ENCODE results near the gene OR2G3.

OR2G3 gene

GRCh38 chr1:247605286-247605685, at the start of gene OR2G3:
OR2G3 (plus strand) TSS chr1:247605586; CDS start chr1:247605586, 0 bp downstream.
- H3K4me1 Mint-ChIP-seq = no peaks in the 10 kb centered on the region
- peaks cover 4% of the 10 kb centered on the region for H3K27me3 Mint-ChIP-seq (ENCODE audit: low read depth, poor library complexity)

GRCh38 chr1:247557926-247558674, 47.3 kb upstream of the OR2G3 start:
- no peak for DNase-seq

More at GRCh38 chr1:247605286-247605685, at the start of gene OR2G3:
- Mint-ChIP-seq H3K36me3 (ENCODE audit: low read depth) (no peaks in the 10 kb centered on the region), H3K4me3 (no peak within 1 kb of the TSS), H3K9me3 (peaks cover 4% of the 10 kb centered on the region), H3K27ac (no peak within 1 kb of the TSS)
- TF ChIP-seq CTCF (IDR thresholded peaks at IDR 0.05) = no peak
- DNase-seq = no peak

GRCh38 chr1:247561711-247562110, 43.7 kb upstream of the OR2G3 start:
- H3K9me3 Mint-ChIP-seq = no peaks in the 10 kb centered on the region
- H3K36me3 Mint-ChIP-seq (ENCODE audit: low read depth) = no peaks in the 10 kb centered on the region
- TF ChIP-seq CTCF (IDR thresholded peaks at IDR 0.05) = no peak
- no peak overlapping the region for H3K4me3 Mint-ChIP-seq
- peaks cover 10% of the 10 kb centered on the region for H3K4me1 Mint-ChIP-seq
- no peak for DNase-seq
- H3K27me3 Mint-ChIP-seq (ENCODE audit: low read depth, poor library complexity) = no peaks in the 10 kb centered on the region
- no peak overlapping the region for H3K27ac Mint-ChIP-seq

More at GRCh38 chr1:247557926-247558674, 47.3 kb upstream of the OR2G3 start:
- H3K36me3 Mint-ChIP-seq (ENCODE audit: low read depth) = no peaks in the 10 kb centered on the region
- H3K9me3 Mint-ChIP-seq = no peaks in the 10 kb centered on the region
- H3K4me1 Mint-ChIP-seq = peaks cover 10% of the 10 kb centered on the region
- no peak overlapping the region for H3K4me3 Mint-ChIP-seq
- H3K27ac Mint-ChIP-seq = no peak overlapping the region
- TF ChIP-seq CTCF (IDR thresholded peaks at IDR 0.05) = no peak
- H3K27me3 Mint-ChIP-seq (ENCODE audit: low read depth, poor library complexity) = no peaks in the 10 kb centered on the region

- Mint-ChIP-seq H3K4me3 (no peak overlapping the region), H3K4me1 (peaks cover 6% of the 10 kb centered on the region), H3K27me3 (ENCODE audit: low read depth, poor library complexity) (no peaks in the 10 kb centered on the region), H3K36me3 (ENCODE audit: low read depth) (no peaks in the 10 kb centered on the region), H3K27ac (no peak overlapping the region), H3K9me3 (no peaks in the 10 kb centered on the region)
- DNase-seq = no peak
- no peak for TF ChIP-seq CTCF (IDR thresholded peaks at IDR 0.05)
Observed at GRCh38 chr1:247562198-247562597, 43.2 kb upstream of the OR2G3 start.

GRCh38 chr1:247574236-247574635, 31.1 kb upstream of the OR2G3 start:
- peaks cover 15% of the 10 kb centered on the region for H3K9me3 Mint-ChIP-seq
- no peaks in the 10 kb centered on the region for H3K27me3 Mint-ChIP-seq (ENCODE audit: low read depth, poor library complexity)
- H3K36me3 Mint-ChIP-seq (ENCODE audit: low read depth) = no peaks in the 10 kb centered on the region
- no peak overlapping the region for H3K27ac Mint-ChIP-seq
- no peak overlapping the region for H3K4me3 Mint-ChIP-seq
- TF ChIP-seq CTCF (IDR thresholded peaks at IDR 0.05) = no peak
- no peaks in the 10 kb centered on the region for H3K4me1 Mint-ChIP-seq
- DNase-seq = no peak

- no peaks in the 10 kb centered on the region for H3K27me3 Mint-ChIP-seq (ENCODE audit: low read depth, poor library complexity)
- no peak overlapping the region for H3K4me3 Mint-ChIP-seq
- no peaks in the 10 kb centered on the region for H3K4me1 Mint-ChIP-seq
- H3K9me3 Mint-ChIP-seq = peaks cover 12% of the 10 kb centered on the region
- no peak overlapping the region for H3K27ac Mint-ChIP-seq
- H3K36me3 Mint-ChIP-seq (ENCODE audit: low read depth) = no peaks in the 10 kb centered on the region
- no peak for DNase-seq
- no peak for TF ChIP-seq CTCF (IDR thresholded peaks at IDR 0.05)
Observed at GRCh38 chr1:247574664-247575063, 30.7 kb upstream of the OR2G3 start.
